PFSK-1 (cell line): ENCODE data around the gene CTNNBL1.

ENCODE experiments used
- FOXP2 ChIP-seq: optimal IDR thresholded peaks from 2 replicates; pipeline ENCODE3; 2011; ENCODE audit warnings: borderline replicate concordance, control low read depth, inconsistent platforms; ENCODE audit not compliant: insufficient read depth; ENCODE audit errors: extremely low read length, extremely low read depth
- POLR2AphosphoS5 ChIP-seq: IDR thresholded peaks from 2 replicates; pipeline ENCODE4 v1.6.1; 2012; ENCODE audit warnings: low read depth, mild to moderate bottlenecking, control low read depth, low read length, moderate library complexity
- SIN3A ChIP-seq: IDR thresholded peaks from 2 replicates; pipeline ENCODE4 v1.6.1; 2012; ENCODE audit warnings: mild to moderate bottlenecking, low read length, moderate library complexity, borderline replicate concordance; ENCODE audit not compliant: insufficient read depth
- TAF1 ChIP-seq: IDR thresholded peaks from 2 replicates; pipeline ENCODE4 v1.6.1; 2012; ENCODE audit warnings: low read length, control low read depth, borderline replicate concordance; ENCODE audit not compliant: insufficient read depth
- TF ChIP-seq, protein P1 (sequence below), 2 experiments: IDR thresholded peaks; 2 replicates each; pipeline versions ENCODE4 v1.6.1 to v1.8.0; 2011 to 2012; ENCODE audit warnings: low read depth in 2 of 2, low read length in 2 of 2, control low read depth in 1 of 2, inconsistent platforms in 1 of 2, mild to moderate bottlenecking in 1 of 2, moderate library complexity in 1 of 2; ENCODE audit not compliant: insufficient read depth in 1 of 2

Gene CTNNBL1

DNA sequence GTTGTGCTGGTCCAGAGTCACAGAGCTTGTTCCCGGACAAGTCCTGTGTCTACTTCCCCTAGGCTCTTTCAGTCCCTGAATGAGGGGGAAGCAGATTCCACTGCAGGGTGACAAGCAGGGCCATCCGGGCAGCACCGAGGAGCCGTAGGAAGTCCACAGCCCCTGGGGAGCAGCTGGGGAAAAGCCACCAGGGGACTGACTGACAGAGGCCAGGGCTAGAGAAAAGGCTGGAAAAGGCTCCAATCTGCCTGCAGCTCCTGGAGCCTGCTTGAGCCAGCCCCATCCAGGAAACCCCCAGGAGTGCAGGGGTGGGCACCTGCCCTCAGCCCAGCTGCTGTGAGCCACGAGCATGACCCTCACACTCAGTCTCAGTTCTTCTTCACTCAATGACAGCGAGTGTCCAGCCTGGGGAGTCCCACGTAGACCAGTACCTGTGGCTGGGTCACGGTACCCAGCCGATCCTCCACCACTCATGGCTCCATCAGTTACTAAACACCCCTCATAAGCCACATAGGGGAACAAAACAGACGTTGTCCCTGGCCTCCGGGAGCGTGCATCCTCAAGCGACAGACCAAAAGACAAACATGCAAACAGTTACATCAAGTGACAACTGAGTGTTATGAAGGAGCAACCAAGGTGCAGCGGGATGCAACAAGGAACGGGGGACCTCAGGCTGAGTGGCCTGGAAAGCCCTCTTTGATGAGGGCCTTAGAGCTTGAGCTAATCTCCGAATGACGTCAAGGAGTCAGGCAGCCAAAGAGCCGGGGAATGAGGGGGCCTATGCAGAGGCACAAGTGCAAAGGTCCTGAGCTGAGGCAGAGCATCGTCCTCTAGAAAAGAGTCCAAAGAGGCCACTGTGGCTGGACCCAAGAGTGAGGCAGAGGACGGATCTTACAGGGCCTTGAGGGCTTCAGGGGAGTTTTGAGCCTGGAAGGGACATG, 184.3 kb downstream of the CTNNBL1 start:
- TF ChIP-seq POLR2AphosphoS5 (no peak), SIN3A (no peak), FOXP2 (no peak), TAF1 (no peak)
- TF ChIP-seq, protein P1, sequence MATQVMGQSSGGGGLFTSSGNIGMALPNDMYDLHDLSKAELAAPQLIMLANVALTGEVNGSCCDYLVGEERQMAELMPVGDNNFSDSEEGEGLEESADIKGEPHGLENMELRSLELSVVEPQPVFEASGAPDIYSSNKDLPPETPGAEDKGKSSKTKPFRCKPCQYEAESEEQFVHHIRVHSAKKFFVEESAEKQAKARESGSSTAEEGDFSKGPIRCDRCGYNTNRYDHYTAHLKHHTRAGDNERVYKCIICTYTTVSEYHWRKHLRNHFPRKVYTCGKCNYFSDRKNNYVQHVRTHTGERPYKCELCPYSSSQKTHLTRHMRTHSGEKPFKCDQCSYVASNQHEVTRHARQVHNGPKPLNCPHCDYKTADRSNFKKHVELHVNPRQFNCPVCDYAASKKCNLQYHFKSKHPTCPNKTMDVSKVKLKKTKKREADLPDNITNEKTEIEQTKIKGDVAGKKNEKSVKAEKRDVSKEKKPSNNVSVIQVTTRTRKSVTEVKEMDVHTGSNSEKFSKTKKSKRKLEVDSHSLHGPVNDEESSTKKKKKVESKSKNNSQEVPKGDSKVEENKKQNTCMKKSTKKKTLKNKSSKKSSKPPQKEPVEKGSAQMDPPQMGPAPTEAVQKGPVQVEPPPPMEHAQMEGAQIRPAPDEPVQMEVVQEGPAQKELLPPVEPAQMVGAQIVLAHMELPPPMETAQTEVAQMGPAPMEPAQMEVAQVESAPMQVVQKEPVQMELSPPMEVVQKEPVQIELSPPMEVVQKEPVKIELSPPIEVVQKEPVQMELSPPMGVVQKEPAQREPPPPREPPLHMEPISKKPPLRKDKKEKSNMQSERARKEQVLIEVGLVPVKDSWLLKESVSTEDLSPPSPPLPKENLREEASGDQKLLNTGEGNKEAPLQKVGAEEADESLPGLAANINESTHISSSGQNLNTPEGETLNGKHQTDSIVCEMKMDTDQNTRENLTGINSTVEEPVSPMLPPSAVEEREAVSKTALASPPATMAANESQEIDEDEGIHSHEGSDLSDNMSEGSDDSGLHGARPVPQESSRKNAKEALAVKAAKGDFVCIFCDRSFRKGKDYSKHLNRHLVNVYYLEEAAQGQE (IDR thresholded peaks at IDR 0.05; ENCODE audit: insufficient read depth in 1 of 2, low read depth in 2 of 2, low read length in 2 of 2): no peak

DNA sequence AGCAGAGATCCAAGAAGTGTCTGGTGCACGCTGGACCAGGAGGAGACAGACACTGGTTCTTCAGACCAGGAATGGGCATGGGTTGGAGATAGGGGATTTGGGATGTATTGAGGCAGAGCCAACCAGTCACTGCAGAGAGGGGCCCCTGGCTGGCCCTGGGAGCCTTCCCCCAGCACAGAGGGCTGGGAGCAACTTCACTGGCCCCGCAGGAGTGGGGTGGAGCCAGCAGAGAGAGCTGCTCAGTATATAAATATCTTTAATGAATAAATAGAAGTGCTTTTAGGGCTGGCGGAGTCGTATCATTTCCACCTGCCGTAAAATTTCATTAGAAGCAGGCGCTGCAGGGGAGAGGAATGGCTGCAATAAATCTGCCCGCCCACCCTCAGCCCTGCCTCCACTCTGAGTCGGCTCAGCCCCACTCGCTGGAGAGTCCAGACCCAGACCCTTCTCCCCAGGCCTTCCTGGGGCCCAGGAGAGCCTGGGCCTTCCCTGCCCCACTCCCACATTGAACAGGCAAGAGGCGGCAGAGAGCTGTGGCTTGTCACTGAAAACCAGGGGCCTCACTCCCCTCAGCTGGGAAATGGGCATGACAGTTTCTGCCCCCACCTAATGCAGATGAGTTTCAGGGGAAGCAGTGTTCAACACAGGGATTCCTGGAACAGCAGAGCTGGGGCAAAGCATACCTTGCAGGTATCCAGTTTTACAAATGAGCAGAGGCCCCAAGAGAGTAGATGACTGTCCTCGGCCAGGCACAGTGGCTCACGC, 185.2 kb downstream of the CTNNBL1 start:
- TF ChIP-seq FOXP2 (no peak), SIN3A (no peak), TAF1 (no peak), POLR2AphosphoS5 (no peak)
- TF ChIP-seq, protein P1 (IDR thresholded peaks at IDR 0.05; ENCODE audit: insufficient read depth in 1 of 2, low read depth in 2 of 2, low read length in 2 of 2): no peak

DNA sequence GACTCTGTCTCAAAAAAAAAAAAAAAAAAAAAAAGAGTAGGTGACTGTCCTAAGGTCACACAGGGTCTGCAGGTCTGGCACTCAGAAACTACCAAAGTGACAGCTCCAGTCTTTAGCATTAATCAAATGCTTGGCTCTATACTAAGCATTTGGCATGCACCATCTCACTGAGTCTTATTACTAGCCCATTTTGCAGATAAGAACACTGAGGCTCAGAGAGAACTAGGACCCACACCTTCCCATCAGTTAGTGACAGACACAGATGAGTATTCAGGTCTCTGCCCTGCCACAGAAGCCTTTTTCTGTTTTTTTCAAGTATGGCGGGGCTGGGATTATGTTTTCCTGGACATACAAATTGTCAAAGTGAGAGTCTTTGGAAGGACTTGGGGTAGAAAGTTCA, 186.0 kb downstream of the CTNNBL1 start:
- TF ChIP-seq, protein P1 (IDR thresholded peaks at IDR 0.05; ENCODE audit: insufficient read depth in 1 of 2, low read depth in 2 of 2, low read length in 2 of 2): no peak
- TF ChIP-seq POLR2AphosphoS5 (no peak), FOXP2 (no peak), SIN3A (no peak), TAF1 (no peak)

DNA sequence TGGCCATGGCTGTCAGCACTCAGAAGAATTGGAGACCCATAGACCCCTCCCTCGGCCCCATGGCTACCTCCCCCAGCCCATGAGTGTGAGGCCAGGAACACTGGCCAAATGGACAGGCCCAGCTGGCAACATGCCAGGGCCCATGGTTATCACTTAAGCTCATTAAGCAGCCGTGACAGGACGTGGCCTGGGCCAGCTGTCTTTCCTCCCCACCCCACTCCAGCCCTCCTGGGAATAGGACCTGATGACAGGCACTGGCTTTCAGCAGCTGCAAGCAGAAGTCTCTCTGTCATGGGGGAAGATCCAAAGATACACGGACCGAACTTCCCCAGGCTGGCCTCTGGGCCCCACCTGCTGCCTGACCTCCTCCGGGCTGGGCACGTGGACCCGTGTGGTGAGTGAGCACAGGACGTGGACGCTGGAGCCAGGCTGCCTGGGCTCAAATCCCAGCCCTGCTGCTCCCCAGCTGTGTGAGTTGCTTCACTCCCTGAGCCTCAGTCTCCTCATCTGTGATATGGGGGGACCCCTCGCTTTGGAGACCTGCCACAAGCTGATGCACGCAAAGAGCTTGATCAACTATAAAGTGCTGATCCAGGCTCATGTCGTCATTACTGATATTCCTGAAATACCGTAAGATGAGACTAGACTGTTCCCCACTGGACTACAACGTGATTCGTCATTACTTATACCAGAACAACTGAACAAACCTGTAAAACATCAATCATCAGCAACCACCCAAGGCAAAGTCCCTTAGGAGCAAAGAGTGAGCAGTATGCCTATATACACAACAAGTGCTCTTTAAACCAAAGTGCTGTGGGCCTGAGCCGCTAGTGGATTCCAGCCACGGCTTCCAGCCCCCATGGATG, 187.1 kb downstream of the CTNNBL1 start:
- TF ChIP-seq TAF1 (no peak), SIN3A (no peak), FOXP2 (no peak), POLR2AphosphoS5 (no peak)
- TF ChIP-seq, protein P1 (IDR thresholded peaks at IDR 0.05; ENCODE audit: insufficient read depth in 1 of 2, low read depth in 2 of 2, low read length in 2 of 2): no peak
